ENCODE data around the gene TPD52L1. TPM values are rescaled to one million over a fixed set of nuclear protein-coding genes. Genes with fewer than 3 reads are reported as not detected.

The TPD52L1 gene
- total and polyA plus RNA-seq, 2 donors (not counting 3 experiments of a cell fraction or from before 2014, with no cell fraction given) = 0.29 to 0.37 TPM

DNA sequence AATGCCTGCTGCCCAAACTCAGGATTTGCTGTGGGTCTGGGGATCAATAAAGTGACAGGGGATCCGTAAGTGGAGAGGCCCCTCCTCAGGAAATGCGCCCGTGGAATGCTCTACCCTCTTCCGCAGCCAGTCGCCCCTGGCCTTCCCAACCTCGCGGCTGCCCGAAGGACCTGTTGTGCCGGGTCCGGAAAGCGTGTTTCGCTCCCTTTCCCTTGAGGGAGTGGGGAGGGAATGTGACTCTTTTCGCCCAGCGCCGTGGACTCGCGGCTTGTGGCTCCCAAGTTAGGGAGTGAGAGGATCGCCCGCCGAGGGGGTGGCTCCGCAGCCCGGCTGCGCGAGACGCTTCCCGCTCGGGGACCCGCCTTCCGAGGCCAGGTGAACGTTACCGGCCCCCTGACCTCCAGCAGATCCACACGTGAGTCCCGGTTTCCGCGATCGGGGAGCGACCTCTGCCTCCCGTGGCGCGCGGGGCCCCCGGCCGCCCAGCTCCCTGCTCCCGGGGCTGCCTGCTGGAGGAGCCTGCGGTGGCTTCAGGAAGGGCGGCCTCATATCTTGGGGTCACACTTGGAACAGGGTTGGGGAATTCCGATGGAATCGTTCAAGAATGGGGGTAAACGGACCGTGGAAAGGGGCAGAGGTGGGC is 666 bp downstream of the TPD52L1 start:
- Histone ChIP-seq H3K4me3 (replicated peaks in 1 of 3; ENCODE audit: insufficient read depth in 1 of 3, low read depth in 1 of 3, low read length in 3 of 3) (peak overlapping the region; percentile 1 to 45 (median 27)), H3K27ac (ENCODE audit: insufficient read depth, low read depth, low read length) (no peak overlapping the region), H4K20me1 (replicated peaks; ENCODE audit: control insufficient read depth, extremely low read depth, insufficient read depth, low read length) (no peaks in the 10 kb centered on the region), H3K79me2 (ENCODE audit: control insufficient read depth, insufficient read depth, low read length) (no peaks in the 10 kb centered on the region), H3K9me3 (replicated peaks; ENCODE audit: control insufficient read depth, insufficient read depth, low read length) (no peaks in the 10 kb centered on the region), H2AFZ (ENCODE audit: low read depth, low read length) (peak overlapping the region; percentile 79), H3K4me1 (ENCODE audit: control insufficient read depth, extremely low read depth, insufficient read depth, low read length) (peaks cover 12% of the 10 kb centered on the region), H3K36me3 (ENCODE audit: control insufficient read depth in 2 of 2, extremely low read depth in 1 of 2, insufficient read depth in 2 of 2, low read length in 2 of 2) (no peaks in the 10 kb centered on the region), H3K27me3 (ENCODE audit: control insufficient read depth in 2 of 2, insufficient read depth in 2 of 2, low read length in 2 of 2) (peaks cover 0 to 10% of the 10 kb centered on the region in 2 experiments), H3K4me2 (ENCODE audit: insufficient read depth, low read length) (peak overlapping the region; percentile 72), H3K9me1 (replicated peaks; ENCODE audit: control insufficient read depth, extremely low read depth, insufficient read depth, low read length) (no peaks in the 10 kb centered on the region), H3K9ac (replicated peaks; ENCODE audit: extremely low read depth, insufficient read depth, low read length) (no peak overlapping the region)
- TF ChIP-seq FOS (IDR thresholded peaks at IDR 0.05; ENCODE audit: borderline replicate concordance, insufficient read depth, low read length) (no peak), EZH2 (IDR thresholded peaks at IDR 0.05; ENCODE audit: borderline replicate concordance, low read depth, low read length, severe bottlenecking) (no peak), JUN (IDR thresholded peaks at IDR 0.05; ENCODE audit: borderline replicate concordance, insufficient read depth, insufficient read length, low read depth) (no peak), GATA2 (IDR thresholded peaks at IDR 0.05; ENCODE audit: insufficient read depth, insufficient read length, low read depth, low read length) (no peak), POLR2A (IDR thresholded peaks at IDR 0.05; ENCODE audit: low read depth, low read length) (no peak), MYC (IDR thresholded peaks at IDR 0.05; ENCODE audit: low read depth, low read length) (no peak), POLR2AphosphoS5 (IDR thresholded peaks at IDR 0.05; ENCODE audit: insufficient read depth, low read depth, low read length) (no peak)
- TF ChIP-seq, protein P1, sequence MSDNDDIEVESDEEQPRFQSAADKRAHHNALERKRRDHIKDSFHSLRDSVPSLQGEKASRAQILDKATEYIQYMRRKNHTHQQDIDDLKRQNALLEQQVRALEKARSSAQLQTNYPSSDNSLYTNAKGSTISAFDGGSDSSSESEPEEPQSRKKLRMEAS (IDR thresholded peaks at IDR 0.05; ENCODE audit: insufficient read depth, insufficient read length) = no peak
- TF ChIP-seq, protein P2, sequence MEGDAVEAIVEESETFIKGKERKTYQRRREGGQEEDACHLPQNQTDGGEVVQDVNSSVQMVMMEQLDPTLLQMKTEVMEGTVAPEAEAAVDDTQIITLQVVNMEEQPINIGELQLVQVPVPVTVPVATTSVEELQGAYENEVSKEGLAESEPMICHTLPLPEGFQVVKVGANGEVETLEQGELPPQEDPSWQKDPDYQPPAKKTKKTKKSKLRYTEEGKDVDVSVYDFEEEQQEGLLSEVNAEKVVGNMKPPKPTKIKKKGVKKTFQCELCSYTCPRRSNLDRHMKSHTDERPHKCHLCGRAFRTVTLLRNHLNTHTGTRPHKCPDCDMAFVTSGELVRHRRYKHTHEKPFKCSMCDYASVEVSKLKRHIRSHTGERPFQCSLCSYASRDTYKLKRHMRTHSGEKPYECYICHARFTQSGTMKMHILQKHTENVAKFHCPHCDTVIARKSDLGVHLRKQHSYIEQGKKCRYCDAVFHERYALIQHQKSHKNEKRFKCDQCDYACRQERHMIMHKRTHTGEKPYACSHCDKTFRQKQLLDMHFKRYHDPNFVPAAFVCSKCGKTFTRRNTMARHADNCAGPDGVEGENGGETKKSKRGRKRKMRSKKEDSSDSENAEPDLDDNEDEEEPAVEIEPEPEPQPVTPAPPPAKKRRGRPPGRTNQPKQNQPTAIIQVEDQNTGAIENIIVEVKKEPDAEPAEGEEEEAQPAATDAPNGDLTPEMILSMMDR (IDR thresholded peaks at IDR 0.05; ENCODE audit: extremely low read depth in 1 of 2, insufficient read depth in 1 of 2, low read depth in 1 of 2, low read length in 2 of 2) = no peak
- POLR2A ChIA-PET = no interaction called here
- FAIRE-seq (no peak), DNase-seq (ENCODE audit: low read depth, low spot score) (no peak)
- BruUV-seq (replicated peaks) = no TSS peak
- CTCF ChIA-PET = interaction anchor here (0.8 to 3.1 kb wide), 26 partner anchors 10 to 1022 kb away, joined by 3 to 17 read pairs (median 4); partner anchors contain the start of gene HDDC2
- intact Hi-C loops (cut with micrococcal nuclease) = loop anchor here (5.0 kb wide), 1 partner anchor 598 kb away; no protein-coding TSS in a partner anchor
- dilution Hi-C loops (cut with MboI; ENCODE audit: extremely low pct_ligation_motif_present, low sequenced_read_pairs) = no loop called here

All from endothelial cell of umbilical vein (primary cell).